Measurements from ENCODE around the gene ZNF775.

- TF ChIP-seq, protein P1, sequence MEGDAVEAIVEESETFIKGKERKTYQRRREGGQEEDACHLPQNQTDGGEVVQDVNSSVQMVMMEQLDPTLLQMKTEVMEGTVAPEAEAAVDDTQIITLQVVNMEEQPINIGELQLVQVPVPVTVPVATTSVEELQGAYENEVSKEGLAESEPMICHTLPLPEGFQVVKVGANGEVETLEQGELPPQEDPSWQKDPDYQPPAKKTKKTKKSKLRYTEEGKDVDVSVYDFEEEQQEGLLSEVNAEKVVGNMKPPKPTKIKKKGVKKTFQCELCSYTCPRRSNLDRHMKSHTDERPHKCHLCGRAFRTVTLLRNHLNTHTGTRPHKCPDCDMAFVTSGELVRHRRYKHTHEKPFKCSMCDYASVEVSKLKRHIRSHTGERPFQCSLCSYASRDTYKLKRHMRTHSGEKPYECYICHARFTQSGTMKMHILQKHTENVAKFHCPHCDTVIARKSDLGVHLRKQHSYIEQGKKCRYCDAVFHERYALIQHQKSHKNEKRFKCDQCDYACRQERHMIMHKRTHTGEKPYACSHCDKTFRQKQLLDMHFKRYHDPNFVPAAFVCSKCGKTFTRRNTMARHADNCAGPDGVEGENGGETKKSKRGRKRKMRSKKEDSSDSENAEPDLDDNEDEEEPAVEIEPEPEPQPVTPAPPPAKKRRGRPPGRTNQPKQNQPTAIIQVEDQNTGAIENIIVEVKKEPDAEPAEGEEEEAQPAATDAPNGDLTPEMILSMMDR (IDR thresholded peaks at IDR 0.05) = no peak
- TF ChIP-seq POLR2A (IDR thresholded peaks at IDR 0.05) = no peak
These were observed 1.9 kb upstream of the ZNF775 start for GRCh38 chr7:150377196-150377595.

Data from right lobe of liver (tissue), 4 donors.